Measurements from ENCODE around the gene PPP2R1A.
"Not testable (repeated sequence)": the region's sequence is repeated elsewhere in the genome, so short reads cannot be mapped to it uniquely, and the experiment has no call there.

Gene PPP2R1A

DNA sequence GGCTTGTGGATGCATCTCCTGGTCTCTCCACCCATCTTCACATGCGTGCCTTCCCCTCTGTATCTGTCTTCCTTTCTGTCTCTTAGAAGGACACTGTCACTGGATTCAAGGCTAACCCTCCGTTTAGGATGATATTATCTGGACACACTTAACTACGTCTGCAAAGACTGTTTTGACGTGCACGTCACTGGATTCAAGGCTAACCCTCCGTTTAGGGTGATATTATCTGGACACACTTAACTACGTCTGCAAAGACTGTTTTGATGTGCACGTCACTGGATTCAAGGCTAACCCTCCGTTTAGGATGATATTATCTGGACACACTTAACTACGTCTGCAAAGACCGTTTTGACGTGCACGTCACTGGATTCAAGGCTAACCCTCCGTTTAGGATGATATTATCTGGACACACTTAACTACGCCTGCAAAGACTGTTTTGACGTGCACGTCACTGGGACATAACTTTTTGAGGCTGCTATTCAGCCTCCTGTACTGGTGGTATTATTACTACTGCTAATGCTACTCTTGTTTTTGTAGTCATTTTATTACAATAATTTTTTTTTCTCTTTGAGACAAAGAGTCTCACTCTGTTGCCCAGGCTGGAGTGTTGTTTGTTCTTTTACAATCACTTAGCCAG, 11.0 kb downstream of the PPP2R1A start:
- DNase-seq (ENCODE audit: low read depth) = not testable (repeated sequence)

DNA sequence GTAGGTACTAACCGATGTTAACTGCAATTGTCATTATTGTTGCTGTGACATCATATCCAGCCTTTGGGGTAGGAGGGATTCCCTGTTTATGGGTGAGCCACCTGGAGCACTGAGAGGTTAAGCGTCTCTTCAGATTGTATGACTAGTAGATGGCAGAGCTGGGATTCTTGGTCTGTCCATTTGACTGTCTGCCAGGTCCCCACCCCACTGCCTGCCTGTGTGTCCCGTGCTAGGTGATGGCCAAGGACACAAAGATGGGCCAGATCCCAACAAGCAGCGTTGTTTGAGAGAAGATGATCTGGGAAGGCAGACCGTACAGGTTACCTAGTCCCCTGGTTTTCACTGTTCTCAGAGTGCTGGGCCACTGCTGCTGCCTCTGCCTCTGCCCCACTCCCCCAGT, 16.6 kb downstream of the PPP2R1A start:
- no peak for DNase-seq (ENCODE audit: low read depth)

DNA sequence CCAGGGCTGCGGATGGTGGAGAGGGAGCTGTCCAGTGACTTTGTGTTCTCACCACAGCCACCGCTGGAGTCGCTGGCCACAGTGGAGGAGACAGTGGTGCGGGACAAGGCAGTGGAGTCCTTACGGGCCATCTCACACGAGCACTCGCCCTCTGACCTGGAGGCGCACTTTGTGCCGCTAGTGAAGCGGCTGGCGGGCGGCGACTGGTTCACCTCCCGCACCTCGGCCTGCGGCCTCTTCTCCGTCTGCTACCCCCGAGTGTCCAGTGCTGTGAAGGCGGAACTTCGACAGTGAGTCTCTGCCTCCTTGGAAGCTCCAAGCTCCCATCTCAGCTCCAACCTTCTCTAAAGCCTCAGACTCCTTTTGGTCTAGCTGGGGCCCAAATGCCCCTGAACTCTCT, 21.4 kb downstream of the PPP2R1A start:
- DNase-seq (ENCODE audit: low read depth) = no peak

DNA sequence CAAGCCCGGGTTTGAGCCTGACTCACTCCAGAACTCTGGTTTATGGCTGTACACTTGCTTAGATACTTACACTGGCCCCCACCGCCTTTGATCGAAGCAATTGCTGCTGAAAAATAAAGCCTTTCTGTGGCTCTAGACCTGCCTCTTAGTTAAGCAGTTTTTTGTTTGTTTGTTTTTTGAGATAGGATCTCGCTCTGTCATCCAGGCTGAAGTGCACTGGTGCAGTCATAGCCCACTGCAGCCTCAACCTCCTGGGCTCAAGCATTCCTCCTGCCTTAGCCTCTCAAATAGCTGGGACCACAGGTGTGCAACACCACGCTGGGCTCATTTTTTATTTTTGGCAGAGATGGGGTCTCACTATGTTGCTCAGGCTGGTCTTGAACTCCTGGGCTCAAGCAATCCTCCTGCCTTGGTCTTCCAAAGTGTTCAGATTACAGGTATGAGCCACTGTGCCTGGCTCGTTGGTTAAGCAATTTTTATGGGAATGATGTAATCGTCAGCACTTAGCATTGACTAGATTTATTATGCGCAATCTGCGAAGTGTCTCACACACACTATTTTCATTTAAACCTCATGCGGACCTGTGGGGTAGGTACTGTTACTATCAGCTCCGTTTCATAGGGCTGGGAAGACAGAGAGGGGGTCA, 22.2 kb downstream of the PPP2R1A start:
- DNase-seq (ENCODE audit: low read depth) = no peak

DNA sequence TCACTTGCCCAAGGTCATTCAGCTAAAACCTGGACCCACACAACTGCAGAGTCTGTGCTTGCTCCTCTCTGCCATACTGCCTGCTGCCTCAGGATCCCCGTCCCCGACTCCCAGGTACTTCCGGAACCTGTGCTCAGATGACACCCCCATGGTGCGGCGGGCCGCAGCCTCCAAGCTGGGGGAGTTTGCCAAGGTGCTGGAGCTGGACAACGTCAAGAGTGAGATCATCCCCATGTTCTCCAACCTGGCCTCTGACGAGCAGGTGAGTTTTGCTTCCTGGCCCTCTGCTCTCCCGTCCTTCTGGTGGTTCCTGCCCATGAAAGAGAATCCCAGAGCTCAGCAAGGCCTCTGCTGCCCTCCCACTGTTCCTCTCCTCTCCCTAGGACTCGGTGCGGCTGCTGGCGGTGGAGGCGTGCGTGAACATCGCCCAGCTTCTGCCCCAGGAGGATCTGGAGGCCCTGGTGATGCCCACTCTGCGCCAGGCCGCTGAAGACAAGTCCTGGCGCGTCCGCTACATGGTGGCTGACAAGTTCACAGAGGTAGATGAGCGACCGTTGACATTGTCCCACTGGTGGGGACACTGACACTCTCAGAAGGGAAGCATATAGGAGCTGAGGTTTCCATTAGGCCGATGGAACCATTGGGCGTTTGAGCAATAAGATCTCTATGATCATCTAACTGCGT, 22.9 kb downstream of the PPP2R1A start:
- DNase-seq (ENCODE audit: low read depth) = no peak

DNA sequence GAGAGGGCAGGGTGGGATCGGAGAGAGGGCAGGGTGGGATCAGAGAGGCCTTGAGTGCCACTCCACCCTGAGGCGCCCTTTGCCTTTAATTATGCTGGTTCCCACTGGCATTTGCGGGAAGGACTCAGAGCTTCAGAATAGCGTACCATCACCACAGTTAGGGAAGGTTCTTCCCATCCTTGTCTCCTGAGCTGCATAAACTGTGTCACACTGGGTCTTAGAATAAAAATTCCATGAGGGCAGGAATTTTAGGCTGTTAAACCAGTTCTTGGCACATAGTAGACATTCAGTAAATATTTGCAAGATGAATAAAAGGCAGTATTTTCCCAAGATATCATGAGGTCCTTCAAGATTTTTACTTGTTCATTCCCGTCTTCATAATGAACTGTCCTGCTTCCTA, 24.4 kb downstream of the PPP2R1A start:
- no peak for DNase-seq (ENCODE audit: low read depth)

DNA sequence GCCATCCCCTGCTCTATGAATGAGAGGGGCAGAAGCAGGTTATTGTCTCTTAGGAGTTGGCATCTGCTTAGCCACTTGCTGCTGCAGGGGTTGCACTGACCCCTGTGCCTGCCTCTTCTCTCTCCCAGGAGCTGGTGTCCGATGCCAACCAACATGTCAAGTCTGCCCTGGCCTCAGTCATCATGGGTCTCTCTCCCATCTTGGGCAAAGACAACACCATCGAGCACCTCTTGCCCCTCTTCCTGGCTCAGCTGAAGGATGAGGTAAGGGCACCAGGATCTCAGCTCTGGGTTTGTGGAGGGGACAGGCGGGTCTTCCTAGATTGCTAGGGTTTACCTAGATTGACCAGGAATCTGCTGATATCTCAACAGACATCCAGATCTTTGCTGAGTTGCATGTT, 26.5 kb downstream of the PPP2R1A start:
- DNase-seq (ENCODE audit: low read depth) = no peak

DNA sequence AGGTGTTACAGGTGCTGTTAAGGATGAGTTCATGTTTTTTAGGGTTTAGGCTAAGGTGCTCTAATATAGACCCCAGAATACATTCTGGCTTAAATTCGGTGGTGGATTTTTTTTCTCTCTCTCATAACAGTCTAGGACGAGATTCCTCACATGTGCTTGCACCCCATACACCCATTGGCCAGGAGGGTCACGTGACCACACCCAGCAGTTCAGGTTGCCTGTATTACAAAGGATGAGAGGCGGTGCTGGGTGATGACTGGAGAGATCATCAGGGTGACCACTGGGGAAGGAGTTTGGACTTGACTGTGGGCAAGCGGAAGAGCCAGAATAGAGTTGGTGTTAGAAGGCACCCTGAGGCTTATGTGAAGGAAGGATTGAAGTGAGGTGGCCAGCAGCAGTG, 27.7 kb downstream of the PPP2R1A start:
- DNase-seq (ENCODE audit: low read depth) = no peak

DNA sequence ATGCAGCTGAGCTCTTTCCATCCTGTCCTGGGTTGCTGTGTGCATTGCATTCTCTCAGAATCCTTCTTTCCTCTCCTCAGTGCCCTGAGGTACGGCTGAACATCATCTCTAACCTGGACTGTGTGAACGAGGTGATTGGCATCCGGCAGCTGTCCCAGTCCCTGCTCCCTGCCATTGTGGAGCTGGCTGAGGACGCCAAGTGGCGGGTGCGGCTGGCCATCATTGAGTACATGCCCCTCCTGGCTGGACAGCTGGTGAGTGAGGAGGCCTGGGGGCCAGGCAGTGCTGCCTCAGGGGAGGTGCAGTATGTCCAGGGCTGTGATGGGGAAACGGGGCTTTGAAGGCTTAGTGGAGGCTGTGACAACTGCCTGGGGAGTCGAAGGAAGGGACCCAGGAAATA, 29.8 kb downstream of the PPP2R1A start:
- DNase-seq (ENCODE audit: low read depth) = no peak

DNA sequence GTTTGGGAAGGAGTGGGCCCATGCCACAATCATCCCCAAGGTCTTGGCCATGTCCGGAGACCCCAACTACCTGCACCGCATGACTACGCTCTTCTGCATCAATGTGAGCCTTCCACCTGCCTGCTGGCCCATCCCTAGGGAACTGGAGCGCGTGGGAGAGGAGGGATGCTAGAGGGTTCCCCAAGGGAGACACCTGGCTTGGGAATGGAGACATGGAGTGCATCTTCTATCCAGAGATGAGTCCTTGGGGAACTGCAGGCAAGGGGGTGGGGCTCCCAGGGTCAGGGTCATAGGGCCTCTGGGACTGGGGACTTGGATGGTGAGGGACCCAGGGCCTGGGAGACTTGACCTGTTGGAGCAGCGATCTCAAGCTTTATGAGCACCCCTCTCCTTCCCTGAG, 31.2 kb downstream of the PPP2R1A start:
- no peak for DNase-seq (ENCODE audit: low read depth)

DNA sequence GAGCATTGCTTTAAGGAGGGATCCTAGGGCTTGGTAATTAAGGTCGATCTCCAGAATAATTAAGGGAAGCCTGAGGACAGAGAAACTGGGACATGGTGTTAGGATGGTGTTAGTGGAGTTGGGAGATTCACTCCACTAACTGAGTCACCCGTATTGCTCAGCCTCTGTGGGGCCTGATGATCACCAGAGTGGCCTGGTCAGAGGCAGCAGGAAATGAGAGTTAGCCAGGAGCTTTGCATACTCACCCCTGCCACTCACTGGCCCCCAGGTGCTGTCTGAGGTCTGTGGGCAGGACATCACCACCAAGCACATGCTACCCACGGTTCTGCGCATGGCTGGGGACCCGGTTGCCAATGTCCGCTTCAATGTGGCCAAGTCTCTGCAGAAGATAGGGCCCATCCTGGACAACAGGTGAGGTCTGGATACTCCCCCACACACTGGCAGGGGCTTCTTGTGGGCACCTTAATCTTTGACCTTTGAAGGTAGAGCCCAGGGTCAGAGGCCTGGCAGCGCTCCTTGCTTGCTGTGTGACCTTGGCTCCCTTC, 32.1 kb downstream of the PPP2R1A start:
- no peak for DNase-seq (ENCODE audit: low read depth)

DNA sequence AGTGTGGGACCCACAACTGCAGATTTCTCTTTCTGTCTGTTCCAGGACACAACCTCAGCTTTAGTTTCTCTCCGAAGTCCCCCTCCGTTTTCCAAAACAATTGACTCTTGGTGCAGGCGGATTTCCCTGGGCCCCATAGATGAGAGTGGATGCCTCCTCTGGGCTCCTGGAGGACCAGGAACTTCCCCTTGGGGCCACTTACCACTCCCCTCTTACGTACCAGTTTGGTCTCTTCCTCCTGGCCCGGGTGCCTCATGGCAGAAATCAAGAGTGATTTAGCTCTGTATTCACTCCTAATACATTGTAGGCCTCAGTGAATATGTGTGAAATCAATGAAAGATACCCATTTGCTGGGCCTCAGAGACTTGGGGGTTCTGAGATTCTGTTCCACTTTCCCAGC, 34.4 kb downstream of the PPP2R1A start:
- no peak for DNase-seq (ENCODE audit: low read depth)

DNA sequence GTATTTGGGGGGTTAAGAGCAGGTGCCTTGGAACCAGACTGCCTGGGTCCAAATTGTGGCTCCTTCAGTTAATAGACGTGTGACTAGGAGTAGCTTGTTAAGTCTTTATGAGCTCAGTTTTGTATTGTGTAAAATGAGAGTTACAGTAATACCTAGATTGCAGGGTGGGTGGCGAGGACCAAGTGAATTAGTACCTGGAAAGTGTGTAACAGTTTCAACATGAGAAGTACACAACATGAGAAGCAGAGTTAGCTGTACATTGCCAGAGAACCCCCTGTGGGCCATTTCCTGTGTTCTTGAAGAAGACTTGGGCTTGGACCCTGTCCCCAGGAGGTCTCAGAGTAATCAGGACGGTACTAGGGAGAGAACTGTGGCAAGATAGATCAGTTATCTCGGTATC, 36.8 kb downstream of the PPP2R1A start:
- no peak for DNase-seq (ENCODE audit: low read depth)

DNA sequence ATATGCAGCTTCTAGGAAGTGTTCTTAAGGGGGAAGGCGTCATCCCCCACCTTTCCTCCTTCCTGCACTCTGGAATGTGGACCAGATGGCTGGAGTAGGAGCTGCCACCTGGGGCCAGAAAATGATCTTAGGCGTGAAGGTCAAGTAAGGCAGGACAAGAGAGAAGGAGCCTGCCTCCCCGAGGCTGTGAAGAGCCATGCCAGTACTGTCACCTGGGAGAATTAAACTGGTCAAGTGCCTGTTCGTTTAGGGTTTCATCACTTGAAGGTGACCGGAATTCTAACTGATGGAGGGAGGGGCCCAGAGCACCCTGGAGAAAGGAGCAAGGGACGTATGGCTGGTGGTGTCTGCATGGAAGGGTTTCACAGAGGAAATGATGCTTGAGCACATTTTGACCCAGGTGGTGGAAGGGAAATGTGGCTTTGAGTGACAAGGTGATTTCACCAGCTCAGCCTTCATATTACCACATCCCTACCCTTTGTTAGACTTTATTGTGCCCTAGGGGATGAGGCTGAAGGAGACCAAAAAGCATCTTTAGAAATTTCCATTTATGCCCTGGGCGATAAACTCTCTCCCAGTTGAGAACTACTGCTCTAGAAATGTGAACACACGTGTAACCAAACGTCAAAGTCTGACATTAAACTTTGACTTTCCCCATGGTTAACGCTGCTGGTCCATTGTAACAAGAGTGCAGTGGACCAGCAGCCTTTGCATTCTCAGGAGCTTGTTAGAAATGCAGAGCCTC, 37.5 kb downstream of the PPP2R1A start:
- no peak for DNase-seq (ENCODE audit: low read depth)

DNA sequence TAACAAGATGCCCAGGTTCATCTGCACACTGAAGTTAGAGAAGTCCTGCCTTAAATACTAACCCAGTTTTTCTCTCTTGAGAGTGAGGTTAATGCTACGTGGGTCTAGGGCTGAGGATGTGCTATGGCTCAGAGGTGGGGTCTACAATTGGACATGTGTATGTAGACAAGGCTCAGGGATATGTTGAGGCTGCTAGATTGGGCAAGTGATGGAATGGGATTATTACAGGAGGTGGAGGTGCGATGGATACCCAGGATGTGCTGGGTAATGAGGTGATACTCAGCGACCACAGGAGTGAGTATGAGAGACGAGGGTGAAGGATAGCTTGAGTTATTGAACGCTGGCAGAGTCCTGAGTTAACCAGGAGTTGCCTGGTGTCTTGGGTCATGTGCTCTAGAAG, 38.1 kb downstream of the PPP2R1A start:
- no peak for DNase-seq (ENCODE audit: low read depth)

DNA sequence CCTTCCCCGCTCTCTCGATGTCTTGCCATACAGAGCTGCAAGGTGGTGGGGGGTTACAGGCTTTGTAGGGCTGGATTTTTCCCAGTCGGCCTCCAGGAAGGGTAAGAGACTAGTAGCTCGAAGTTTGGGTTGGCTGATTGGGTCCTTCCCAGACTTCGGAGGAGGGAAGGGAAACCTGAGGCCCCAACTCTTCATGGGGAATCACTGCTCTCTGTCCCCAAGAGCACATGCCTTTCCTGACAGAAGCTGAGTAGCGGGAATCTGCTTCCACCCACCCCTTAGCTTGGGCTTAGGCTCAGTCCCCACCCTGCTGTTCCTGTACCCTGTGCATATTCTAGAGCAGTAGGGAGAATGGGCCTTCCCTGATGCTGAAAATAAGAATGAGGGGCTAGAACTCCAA, 39.7 kb downstream of the PPP2R1A start:
- DNase-seq (ENCODE audit: low read depth) = no peak

DNA sequence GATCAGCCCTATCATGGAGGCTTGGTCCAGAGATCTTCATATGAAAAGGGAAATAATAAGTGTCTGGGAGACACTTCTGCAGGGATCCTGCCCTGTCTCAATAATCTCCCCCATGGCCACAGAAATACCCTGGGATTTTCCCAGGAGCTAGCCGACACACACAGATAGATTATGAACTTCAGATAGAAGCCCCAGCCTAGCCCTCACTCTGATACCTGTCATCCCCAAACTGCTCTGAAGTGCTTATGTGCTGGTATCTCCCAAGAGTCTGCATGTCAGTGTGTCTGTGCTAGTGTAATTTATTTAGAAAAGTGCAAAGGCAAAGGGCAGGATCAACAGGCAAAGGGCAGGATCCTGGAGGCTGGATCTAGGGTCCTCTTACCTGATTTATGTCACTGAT, 40.8 kb downstream of the PPP2R1A start:
- DNase-seq (ENCODE audit: low read depth) = no peak

DNA sequence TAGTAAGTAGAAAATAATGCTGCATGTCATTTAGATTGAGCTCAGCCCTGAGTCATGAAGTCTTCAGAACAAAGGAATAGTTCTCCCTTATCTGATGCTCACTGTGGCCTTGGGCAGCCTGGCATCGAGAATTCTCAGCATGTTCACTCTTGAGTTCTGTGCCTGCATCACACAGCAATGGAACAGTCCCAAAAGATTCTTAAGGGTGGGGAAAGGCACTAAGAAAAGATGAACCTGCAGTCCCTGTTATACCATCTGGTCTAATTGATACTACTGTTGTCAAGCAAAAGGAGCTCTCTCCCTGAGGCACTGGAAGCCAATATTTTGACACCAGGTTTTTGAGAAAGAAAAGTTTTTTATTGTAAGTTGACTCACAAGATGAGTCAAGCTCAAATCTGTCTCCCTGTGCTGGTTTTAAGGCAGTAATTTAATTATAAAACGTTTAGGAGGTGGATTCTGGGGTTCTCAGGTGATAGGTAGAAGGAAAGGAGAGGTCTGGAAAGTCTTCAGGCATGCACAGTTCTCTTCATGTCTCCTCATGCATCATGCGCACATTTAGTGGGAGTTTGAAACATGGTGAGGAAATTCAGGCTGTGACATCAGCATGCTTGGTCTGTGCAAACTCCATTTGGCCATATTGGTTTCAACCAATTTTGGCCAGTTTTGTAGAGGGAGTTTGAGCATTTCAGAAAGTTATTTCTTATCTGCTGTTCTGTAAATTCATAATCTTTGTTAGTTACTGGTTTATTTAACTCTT, 41.5 kb downstream of the PPP2R1A start:
- no peak for DNase-seq (ENCODE audit: low read depth)

DNA sequence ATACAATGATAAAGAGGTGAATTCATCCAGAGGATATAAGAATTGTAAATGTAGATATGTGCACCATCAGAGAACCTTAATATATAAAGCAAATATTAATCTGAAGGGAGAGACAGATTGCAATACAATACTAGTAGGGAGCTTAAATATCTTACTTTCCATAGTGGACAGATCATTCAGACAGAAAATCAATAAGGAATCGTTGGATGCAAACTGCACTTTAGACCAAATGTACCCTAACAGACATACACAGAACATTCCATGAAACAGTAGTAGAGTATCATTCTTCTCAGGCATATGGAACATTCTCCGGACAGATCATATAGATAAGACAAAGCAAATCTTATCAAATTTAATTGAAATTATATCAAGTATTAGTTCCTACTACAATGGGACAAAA, 44.6 kb downstream of the PPP2R1A start:
- DNase-seq (ENCODE audit: low read depth) = no peak

DNA sequence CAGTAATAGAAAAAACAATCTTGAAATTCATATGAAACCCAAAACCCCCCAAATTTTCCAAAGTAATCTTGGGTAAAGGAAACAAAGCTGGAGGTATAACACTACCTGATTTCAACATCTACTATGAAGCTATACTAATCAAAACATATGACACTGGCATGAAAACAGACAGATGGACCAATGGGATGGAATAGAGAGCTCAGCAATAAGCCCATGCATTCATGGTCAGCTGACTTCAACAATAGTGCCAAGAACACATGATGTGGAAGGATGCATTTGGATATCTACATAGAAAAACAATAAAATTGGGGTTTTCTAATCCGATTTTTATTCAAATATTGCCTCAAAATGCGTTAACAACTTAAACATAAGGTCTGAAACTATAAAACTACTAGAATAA, 47.3 kb downstream of the PPP2R1A start:
- no peak for DNase-seq (ENCODE audit: low read depth)

DNA sequence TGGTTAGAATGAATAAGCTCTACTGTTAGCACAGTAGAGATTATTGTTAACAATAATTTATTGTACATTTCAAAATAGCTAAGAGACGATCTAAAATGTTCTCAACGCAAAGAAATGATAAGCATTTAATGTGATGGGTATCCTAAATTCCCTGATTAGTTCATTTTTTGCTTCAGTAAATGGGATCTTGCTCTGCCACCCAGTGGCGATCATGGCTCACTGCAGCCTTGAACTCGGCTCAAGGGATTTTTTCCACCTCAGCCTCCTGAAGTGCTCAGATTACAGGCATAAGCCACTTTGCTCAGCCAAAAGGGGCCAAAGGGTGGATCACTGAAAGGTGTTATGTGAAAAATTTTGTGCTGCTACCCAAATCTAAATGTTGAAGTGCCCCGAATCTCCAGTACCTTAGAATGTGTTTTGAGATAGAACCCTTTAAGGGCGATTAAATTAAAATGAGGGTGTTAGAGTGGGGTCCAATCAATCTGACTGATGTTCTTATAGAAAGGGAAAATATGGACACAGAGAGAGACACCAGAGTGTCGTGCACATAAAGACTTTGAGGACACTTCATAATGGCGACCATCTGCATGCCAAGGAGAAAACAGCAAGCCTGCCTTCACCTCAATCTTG, 48.0 kb downstream of the PPP2R1A start:
- peak; percentile 20 for DNase-seq (ENCODE audit: low read depth)
